ENCODE measurements around the gene ASXL2.

- TF ChIP-seq, protein P1, sequence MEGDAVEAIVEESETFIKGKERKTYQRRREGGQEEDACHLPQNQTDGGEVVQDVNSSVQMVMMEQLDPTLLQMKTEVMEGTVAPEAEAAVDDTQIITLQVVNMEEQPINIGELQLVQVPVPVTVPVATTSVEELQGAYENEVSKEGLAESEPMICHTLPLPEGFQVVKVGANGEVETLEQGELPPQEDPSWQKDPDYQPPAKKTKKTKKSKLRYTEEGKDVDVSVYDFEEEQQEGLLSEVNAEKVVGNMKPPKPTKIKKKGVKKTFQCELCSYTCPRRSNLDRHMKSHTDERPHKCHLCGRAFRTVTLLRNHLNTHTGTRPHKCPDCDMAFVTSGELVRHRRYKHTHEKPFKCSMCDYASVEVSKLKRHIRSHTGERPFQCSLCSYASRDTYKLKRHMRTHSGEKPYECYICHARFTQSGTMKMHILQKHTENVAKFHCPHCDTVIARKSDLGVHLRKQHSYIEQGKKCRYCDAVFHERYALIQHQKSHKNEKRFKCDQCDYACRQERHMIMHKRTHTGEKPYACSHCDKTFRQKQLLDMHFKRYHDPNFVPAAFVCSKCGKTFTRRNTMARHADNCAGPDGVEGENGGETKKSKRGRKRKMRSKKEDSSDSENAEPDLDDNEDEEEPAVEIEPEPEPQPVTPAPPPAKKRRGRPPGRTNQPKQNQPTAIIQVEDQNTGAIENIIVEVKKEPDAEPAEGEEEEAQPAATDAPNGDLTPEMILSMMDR (IDR thresholded peaks at IDR 0.05; ENCODE audit: insufficient read depth, low read length, poor library complexity, severe bottlenecking): no peak
- TF ChIP-seq EZH2phosphoT487 (conservative IDR thresholded peaks at IDR 0.05; ENCODE audit: low read length): no peak
Observed at GRCh38 chr2:25844089-25844488, 34.2 kb downstream of the ASXL2 start.
